PFSK-1 (cell line): ENCODE results near the gene MAPK8IP3.

Source experiments
- FOXP2 ChIP-seq: optimal IDR thresholded peaks from 2 replicates; pipeline ENCODE3; 2011; ENCODE audit warnings: borderline replicate concordance, control low read depth, inconsistent platforms; ENCODE audit not compliant: insufficient read depth; ENCODE audit errors: extremely low read length, extremely low read depth
- POLR2AphosphoS5 ChIP-seq: IDR thresholded peaks from 2 replicates; pipeline ENCODE4 v1.6.1; 2012; ENCODE audit warnings: low read depth, mild to moderate bottlenecking, control low read depth, low read length, moderate library complexity
- REST ChIP-seq, 2 experiments: IDR thresholded peaks; 2 replicates each; pipeline versions ENCODE4 v1.6.1 to v1.8.0; 2011 to 2012; ENCODE audit warnings: low read depth in 2 of 2, low read length in 2 of 2, control low read depth in 1 of 2, inconsistent platforms in 1 of 2, mild to moderate bottlenecking in 1 of 2, moderate library complexity in 1 of 2; ENCODE audit not compliant: insufficient read depth in 1 of 2
- SIN3A ChIP-seq: IDR thresholded peaks from 2 replicates; pipeline ENCODE4 v1.6.1; 2012; ENCODE audit warnings: mild to moderate bottlenecking, low read length, moderate library complexity, borderline replicate concordance; ENCODE audit not compliant: insufficient read depth
- TAF1 ChIP-seq: IDR thresholded peaks from 2 replicates; pipeline ENCODE4 v1.6.1; 2012; ENCODE audit warnings: low read length, control low read depth, borderline replicate concordance; ENCODE audit not compliant: insufficient read depth

The MAPK8IP3 gene

GRCh38 chr16:1762879-1763520 is 57.0 kb downstream of the MAPK8IP3 start:
- TF ChIP-seq SIN3A, result no peak
- 0 out of 2 replicates have a peak, but pooled peaks have one; percentile 33 for TF ChIP-seq TAF1

GRCh38 chr16:1763521-1764511 is 57.8 kb downstream of the MAPK8IP3 start:
- no peak for TF ChIP-seq REST (IDR thresholded peaks at IDR 0.05; ENCODE audit: insufficient read depth in 1 of 2, low read depth in 2 of 2, low read length in 2 of 2)
- no peak for TF ChIP-seq FOXP2
- TF ChIP-seq TAF1, result no peak
- no peak for TF ChIP-seq SIN3A
- TF ChIP-seq POLR2AphosphoS5, result no peak; the same call in none of the 2 replicates

- TF ChIP-seq SIN3A, result no peak
- TF ChIP-seq TAF1, result no peak
- TF ChIP-seq REST (IDR thresholded peaks at IDR 0.05; ENCODE audit: insufficient read depth in 1 of 2, low read depth in 2 of 2, low read length in 2 of 2), result no peak
- TF ChIP-seq POLR2AphosphoS5, result no peak
- no peak for TF ChIP-seq FOXP2
Observed at GRCh38 chr16:1764971-1765370, 59.0 kb downstream of the MAPK8IP3 start.

- TF ChIP-seq POLR2AphosphoS5 (no peak), FOXP2 (no peak), TAF1 (no peak)
Observed at GRCh38 chr16:1765826-1766225, 59.8 kb downstream of the MAPK8IP3 start.

GRCh38 chr16:1766231-1766630 is 60.2 kb downstream of the MAPK8IP3 start:
- TF ChIP-seq SIN3A (no peak), FOXP2 (no peak), TAF1 (no peak), REST (IDR thresholded peaks at IDR 0.05; ENCODE audit: insufficient read depth in 1 of 2, low read depth in 2 of 2, low read length in 2 of 2) (no peak), POLR2AphosphoS5 (no peak)
